Stimulated activated CD8-positive, alpha-beta memory T cell treated with anti-CD3 and anti-CD28 coated beads, Interleukin-4, amount 100 ng/mL, for 48 hours (primary cell): ENCODE data around the gene TRPM3.

Experiments
- DNase-seq: peaks from one replicate; pipeline ENCODE4 v3.0.0-alpha.2; 2020

Gene TRPM3

DNA sequence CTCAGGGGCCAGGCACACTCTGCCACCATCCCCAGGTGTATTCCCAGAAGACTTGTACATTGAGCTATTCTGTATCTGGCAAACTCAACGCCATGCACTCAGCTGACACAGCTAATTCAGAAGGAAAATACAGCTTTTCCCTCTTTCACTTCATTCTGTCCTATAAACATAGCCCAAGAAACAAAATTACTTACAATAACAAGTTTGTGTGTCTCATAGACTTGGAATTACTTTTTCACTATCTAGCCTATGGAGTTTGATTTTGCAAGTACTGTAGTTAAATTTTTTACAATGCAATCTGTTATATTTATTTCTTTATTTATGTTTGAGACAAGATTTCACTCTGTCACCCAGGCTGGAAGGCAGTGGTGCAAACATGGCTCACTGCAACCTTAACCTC lies 581.9 kb downstream of the TRPM3 start:
- DNase-seq = no peak

- DNase-seq = no peak
These were observed 582.4 kb downstream of the TRPM3 start for GRCh38 chr9:70539001-70539400.

DNA sequence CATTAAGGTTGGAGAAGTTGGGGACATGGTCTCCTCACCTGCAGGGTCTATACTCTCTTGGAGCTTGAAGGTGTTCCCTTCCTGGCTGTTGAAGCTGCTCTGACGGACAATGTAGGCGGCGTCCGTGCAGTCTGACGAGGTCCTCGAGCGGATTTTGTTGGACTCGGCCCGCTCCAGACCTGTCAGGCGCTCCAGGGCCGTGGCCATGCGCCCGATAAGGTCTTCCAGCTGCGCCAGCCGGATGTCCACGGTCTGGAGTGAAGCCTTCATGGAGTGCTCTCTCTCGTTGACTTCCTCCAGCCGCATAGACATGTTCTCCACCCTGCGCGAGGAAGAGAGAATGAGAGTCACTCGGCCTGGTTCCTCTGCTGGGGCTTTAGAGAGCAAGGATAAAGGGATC lies 584.3 kb downstream of the TRPM3 start:
- no peak for DNase-seq

GRCh38 chr9:70535546-70536323 lies 585.7 kb downstream of the TRPM3 start:
- DNase-seq = no peak

- DNase-seq = no peak
These were observed 587.0 kb downstream of the TRPM3 start for GRCh38 chr9:70534471-70534870.

DNA sequence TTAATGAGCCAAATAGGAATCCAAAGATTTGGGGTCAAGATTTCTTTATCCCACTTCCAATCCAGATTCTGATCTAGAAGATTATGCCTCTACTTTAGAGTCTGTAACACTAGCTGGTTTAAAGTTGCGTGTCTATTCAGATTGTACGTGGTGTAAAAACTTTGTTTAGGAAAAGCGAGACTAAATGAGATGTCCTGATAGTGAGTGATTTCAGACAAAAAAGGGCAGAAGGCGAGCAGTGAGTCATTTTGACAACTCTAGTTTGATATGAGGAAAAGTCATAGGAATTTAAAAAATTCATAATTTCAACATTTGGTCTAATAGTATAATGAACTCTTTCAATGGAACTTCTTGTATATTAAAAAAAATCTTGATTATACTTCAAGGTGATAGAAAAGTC lies 587.4 kb downstream of the TRPM3 start:
- no peak for DNase-seq

DNA sequence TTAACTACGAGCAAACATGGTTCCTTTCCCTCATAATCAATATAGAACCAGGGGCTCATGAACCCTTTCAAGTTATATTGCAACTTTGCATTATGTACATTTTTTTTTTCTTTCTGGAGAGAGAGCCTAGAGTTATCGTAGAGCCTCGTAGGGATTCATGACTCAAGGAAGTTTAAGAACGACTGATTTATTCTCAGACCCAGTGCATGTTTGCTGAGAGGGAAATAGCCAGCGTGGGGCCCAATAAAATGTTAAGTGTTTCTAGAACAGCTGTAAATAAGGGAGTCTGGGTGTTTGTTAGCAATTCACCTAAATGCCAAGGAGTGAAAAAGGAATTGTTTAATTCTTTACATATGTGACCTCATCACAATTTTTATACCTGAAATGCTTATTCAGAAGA lies 587.9 kb downstream of the TRPM3 start:
- DNase-seq = no peak

- DNase-seq = no peak
These were observed 588.7 kb downstream of the TRPM3 start for GRCh38 chr9:70532716-70533115.

DNA sequence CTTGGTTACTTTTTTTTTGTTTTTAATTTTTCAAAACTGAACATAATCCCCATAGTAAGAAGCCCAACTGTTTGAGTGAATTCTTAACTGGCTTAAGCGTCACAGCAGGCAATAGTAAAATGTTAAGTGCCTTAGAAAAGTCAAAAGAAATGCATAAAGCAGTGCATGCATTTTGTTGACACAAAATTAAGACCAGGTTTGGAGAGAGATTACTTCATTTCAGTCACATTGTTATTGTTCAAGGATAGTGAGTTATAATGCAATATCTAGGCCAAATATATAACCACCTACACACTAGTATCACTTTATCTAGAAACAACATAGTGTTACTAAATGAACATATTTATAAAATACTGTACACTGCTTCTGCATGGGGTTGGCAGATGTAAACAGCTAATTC lies 590.1 kb downstream of the TRPM3 start:
- DNase-seq = no peak

DNA sequence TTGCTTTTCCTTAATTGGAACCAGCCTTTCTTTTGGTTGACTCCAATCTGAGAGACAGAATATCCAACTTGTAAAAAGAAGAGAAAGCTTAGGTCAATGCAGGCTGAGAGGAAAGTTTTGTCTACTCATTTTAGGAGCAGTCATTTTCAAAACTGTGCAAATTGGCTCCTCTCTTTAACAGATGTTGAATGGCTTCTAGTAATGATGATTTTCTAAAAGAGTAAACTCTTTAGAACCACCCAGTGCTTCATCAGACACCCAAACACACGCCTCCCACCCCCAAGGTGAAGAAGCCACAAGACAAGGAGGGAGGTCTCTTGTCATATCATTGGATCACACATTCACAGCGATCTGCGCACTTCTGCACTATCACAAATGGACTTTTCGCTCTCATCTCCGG lies 590.7 kb downstream of the TRPM3 start:
- no peak for DNase-seq

DNA sequence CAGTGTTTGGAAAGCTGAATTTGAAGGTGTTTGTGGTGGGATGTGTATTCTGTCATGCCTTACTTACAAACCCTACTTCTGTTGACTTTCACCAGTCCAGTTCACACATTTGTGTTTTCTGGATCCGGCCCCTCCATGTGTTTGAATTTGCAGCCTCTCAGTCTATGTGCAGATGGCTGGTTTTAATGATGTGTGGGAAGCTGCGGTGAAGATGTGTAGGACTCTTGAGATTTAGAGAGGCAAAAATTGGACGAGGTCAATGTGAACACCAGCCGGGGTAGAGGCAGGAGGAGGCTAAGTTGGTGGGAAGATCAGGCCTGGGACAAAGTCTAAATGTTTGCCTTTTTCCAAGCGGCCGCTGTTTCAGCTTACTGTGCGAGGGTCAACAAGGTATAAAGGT lies 591.6 kb downstream of the TRPM3 start:
- no peak for DNase-seq

GRCh38 chr9:70529377-70529776 lies 592.0 kb downstream of the TRPM3 start:
- no peak for DNase-seq

GRCh38 chr9:70526902-70527301 lies 594.5 kb downstream of the TRPM3 start:
- no peak for DNase-seq

- DNase-seq = no peak
These were observed 595.9 kb downstream of the TRPM3 start for GRCh38 chr9:70525519-70525918.

DNA sequence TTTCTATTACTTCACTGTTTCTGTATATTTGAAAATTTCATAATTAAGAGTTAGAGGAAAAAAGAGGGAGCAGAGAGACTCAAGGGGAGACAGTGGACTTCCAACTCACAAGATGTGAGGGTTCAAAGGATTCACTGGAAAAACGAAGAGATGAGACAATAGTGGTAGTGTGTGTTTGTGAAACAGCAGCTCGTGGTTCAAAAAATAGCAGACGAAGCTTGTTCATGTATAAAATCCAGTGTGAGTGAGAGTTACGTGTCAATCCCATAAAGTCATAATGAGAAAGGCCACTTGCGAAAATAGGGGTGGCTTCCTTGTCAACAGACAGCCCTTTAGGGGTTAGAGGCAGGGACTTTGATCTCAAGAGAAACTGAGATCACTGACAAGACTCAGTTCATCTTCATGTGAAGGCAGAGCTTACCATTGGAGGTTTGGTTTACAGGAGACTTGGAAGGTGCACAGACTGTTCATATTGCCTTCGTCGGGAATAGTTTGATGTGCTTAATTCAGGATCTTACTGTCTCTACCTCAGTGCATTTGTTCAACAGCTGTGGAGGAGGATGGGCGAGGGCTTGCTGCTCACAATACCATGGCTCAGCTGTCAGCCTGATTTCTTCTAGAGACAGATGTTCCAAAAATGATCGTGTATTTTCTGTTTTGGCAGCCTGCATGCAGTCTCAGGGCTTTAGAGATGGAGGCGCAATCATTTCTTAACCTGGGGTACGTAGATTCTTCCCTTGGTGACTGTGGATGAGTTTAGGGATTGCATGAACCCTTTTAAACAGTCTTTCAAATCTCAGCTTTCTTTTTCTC lies 601.3 kb downstream of the TRPM3 start:
- no peak for DNase-seq

DNA sequence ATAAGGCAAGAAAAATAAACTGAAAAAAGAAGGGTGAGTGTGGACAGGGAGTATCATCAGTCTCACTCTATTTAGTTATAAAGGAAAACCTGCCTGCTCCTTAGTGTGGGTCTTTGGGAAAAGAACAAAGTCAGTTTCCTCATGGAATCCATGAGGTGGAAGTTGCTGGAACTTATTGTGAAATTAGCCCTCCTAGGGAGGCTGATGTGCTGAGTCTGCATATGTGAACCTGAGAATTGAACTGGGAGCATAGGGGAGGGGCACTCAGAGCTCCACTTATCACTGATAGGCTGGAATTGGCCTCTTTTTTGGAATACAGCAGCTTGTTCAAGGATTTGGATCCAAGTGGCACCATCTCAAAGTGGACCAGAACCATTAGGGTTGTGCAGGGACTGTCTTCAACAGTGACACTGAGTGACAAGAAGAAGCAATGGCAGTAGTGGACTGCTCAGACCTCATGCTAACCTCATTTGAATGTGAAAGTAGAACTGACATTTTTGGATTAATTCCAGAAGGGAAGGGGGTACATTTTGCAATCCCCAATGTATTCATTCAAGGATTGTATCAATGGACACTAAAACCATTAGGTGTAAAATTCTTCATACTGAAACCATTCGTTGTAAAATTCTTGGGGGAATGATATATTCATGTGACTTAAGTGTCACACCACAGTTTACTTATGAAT lies 603.4 kb downstream of the TRPM3 start:
- no peak for DNase-seq

GRCh38 chr9:70514273-70514672 lies 607.1 kb downstream of the TRPM3 start:
- DNase-seq = no peak

- DNase-seq = no peak
These were observed 609.6 kb downstream of the TRPM3 start for GRCh38 chr9:70511858-70512257.

- peak; percentile 71 for DNase-seq
These were observed 611.2 kb downstream of the TRPM3 start for GRCh38 chr9:70510157-70510770.

DNA sequence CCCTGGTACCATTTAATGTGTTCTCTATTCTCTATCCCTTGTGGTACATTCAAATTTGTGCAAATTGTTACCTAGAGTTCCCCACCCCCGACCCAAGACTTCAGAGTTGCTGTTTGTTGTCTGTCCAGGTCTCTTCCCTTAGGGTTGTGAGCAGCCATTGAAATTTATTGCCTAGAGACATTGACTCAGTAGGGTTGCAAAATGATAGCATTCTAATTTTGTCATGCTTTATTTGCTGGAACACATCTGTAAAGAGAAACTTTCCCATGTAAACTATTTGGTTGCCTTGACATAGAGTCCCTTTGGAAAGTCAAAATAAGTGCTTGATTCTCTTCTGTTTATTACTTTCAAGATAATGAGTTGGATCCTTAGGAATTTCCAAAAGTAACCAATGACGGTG lies 615.3 kb downstream of the TRPM3 start:
- no peak for DNase-seq

DNA sequence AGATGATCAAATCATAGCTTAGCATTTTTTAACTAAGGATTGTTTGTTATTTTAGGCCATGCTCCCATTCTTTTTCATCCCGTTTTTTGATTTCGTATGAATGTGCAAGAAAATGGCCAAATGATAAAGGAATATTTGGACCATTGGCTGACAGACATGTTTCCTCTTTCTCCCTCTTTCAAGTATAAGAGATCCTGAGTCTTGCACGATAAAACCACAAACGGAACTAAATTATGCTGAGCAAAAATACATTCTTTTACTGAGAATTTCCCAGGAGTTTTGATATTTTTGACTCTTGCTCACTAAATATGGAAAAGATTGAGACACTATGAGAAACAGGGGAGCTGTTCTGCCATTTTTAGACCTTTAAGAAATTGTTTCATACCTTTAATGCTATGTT lies 616.6 kb downstream of the TRPM3 start:
- no peak for DNase-seq

DNA sequence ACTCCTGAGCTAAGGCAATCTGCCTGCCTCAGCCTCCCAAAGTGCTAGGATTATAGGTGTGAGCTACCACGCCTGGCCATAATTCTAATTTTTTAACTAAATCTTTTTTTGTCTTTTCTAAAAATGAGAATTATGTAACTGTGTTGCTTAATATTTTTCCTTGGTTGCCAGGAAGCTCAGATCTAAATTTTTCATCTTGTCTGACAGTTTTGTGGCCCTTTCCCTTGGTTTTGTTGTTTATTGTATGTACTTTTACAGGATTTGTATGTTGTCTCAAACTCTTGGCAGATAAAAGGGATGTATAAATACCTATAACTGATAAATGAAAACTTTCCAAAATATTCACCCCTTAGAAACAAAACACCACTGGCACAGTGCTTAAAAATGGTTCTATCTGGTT lies 618.7 kb downstream of the TRPM3 start:
- no peak for DNase-seq

DNA sequence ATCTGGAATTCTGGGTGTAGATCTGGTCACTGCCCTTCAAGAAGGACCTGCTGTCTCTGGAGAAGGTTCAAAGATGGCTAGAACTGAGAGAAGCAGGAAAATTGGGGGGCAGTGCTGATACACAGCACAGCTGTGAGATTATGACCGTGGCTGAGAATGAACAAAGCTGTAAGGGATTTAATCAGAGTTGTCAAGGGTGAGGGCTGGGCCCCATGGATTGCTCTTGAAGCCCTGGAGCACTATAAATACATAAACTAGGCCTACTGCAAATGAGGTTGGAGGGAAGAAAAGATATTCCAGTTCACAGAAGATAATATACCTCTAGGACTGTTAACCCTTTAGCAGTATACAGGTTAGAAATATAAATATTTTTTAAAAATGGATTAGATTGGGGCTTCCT lies 620.6 kb downstream of the TRPM3 start:
- DNase-seq = no peak
